Liver (tissue), 9 donors: ENCODE data around the gene MCU. TPM values are rescaled to one million over a fixed set of nuclear protein-coding genes. Genes with fewer than 3 reads are reported as not detected.

Source experiments
- DNase-seq: peaks from one replicate; pipeline ENCODE4 v3.0.0-alpha.2; 2017; ENCODE audit warnings: low spot score
- H3K27ac ChIP-seq, 2 donors: one replicate each; pipeline ENCODE4 v1.7.0; 2013; ENCODE audit warnings: inconsistent platforms in 2 of 2, low read length in 2 of 2, control low read depth in 1 of 2, low read depth in 1 of 2, mild to moderate bottlenecking in 1 of 2
- H3K27me3 ChIP-seq, 4 donors: one replicate each; pipeline versions ENCODE4 v1.6.1 to v1.7.0; 2013; ENCODE audit warnings: low read length in 3 of 4, inconsistent platforms in 1 of 4, mild to moderate bottlenecking in 1 of 4, moderate library complexity in 1 of 4; ENCODE audit not compliant: control insufficient read depth in 4 of 4, insufficient read depth in 4 of 4
- H3K36me3 ChIP-seq, 4 donors: one replicate each; pipeline versions ENCODE4 v1.6.1 to v1.7.0; 2013; ENCODE audit warnings: low read length in 3 of 4, mild to moderate bottlenecking in 3 of 4, low read depth in 1 of 4, moderate library complexity in 1 of 4; ENCODE audit not compliant: control insufficient read depth in 4 of 4, insufficient read depth in 3 of 4
- H3K4me1 ChIP-seq, 4 donors: one replicate each; pipeline versions ENCODE4 v1.6.1 to v1.7.0; 2013; ENCODE audit warnings: low read length in 3 of 4, mild to moderate bottlenecking in 3 of 4, moderate library complexity in 1 of 4; ENCODE audit not compliant: control insufficient read depth in 4 of 4, insufficient read depth in 4 of 4
- H3K4me3 ChIP-seq, 3 donors: one replicate each; pipeline versions ENCODE4 v1.6.1 to v1.7.0; 2013; ENCODE audit warnings: low read length in 3 of 3, control low read depth in 1 of 3, low read depth in 1 of 3, mild to moderate bottlenecking in 1 of 3
- H3K9ac ChIP-seq, 2 donors: one replicate each; pipeline ENCODE4 v1.7.0; 2013; ENCODE audit warnings: low read length in 2 of 2, mild to moderate bottlenecking in 2 of 2, moderate library complexity in 2 of 2, control low read depth in 1 of 2, low read depth in 1 of 2
- H3K9me3 ChIP-seq, 4 donors: one replicate each; pipeline versions ENCODE4 v1.6.1 to v1.7.0; 2013; ENCODE audit warnings: low read length in 3 of 4; ENCODE audit not compliant: control insufficient read depth in 4 of 4
- ATF3 ChIP-seq: IDR thresholded peaks from 2 replicates; pipeline ENCODE4 v1.6.1; 2016; ENCODE audit warnings: antibody characterized with exemption
- EGR1 ChIP-seq, 2 donors: IDR thresholded peaks; 2 replicates each; pipeline ENCODE4 v1.6.1; 2016 to 2018; ENCODE audit warnings: antibody characterized with exemption in 2 of 2, low read depth in 2 of 2
- FOXA1 ChIP-seq: IDR thresholded peaks from 2 replicates; pipeline ENCODE4 v1.6.1; 2016; ENCODE audit warnings: antibody characterized with exemption
- FOXA2 ChIP-seq: IDR thresholded peaks from 2 replicates; pipeline ENCODE4 v1.6.1; 2016; ENCODE audit warnings: antibody characterized with exemption
- GABPA ChIP-seq, 2 donors: IDR thresholded peaks in 1 of 2; conservative IDR thresholded peaks in 1 of 2; 2 replicates each; pipeline ENCODE4 v1.6.1; 2016; ENCODE audit warnings: antibody characterized with exemption in 2 of 2, mild to moderate bottlenecking in 1 of 2, moderate library complexity in 1 of 2
- HNF4A ChIP-seq, 2 donors: conservative IDR thresholded peaks; 2 replicates each; pipeline ENCODE4 v1.6.1; 2016; ENCODE audit warnings: antibody characterized with exemption in 2 of 2, mild to moderate bottlenecking in 2 of 2
- JUND ChIP-seq, 2 donors: IDR thresholded peaks; 2 replicates each; pipeline ENCODE4 v1.6.1; 2016; ENCODE audit warnings: antibody characterized with exemption in 2 of 2
- MAX ChIP-seq: IDR thresholded peaks from 2 replicates; pipeline ENCODE4 v1.6.1; 2016; ENCODE audit warnings: antibody characterized with exemption
- NR2F2 ChIP-seq: IDR thresholded peaks from 2 replicates; pipeline ENCODE4 v1.6.1; 2016; ENCODE audit warnings: antibody characterized with exemption
- RAD21 ChIP-seq, 2 donors: IDR thresholded peaks; 2 replicates each; pipeline ENCODE4 v1.6.1; 2016; ENCODE audit warnings: antibody characterized with exemption in 2 of 2, mild to moderate bottlenecking in 2 of 2
- REST ChIP-seq: IDR thresholded peaks from 2 replicates; pipeline ENCODE4 v1.6.1; 2016; ENCODE audit warnings: antibody characterized with exemption, mild to moderate bottlenecking
- RXRA ChIP-seq, 2 donors: IDR thresholded peaks; 2 replicates each; pipeline ENCODE4 v1.6.1; 2017 to 2018; ENCODE audit warnings: antibody characterized with exemption in 2 of 2, mild to moderate bottlenecking in 1 of 2
- SP1 ChIP-seq: IDR thresholded peaks from 2 replicates; pipeline ENCODE4 v1.6.1; 2018; ENCODE audit warnings: antibody characterized with exemption, mild to moderate bottlenecking
- TAF1 ChIP-seq: conservative IDR thresholded peaks from 2 replicates; pipeline ENCODE4 v1.6.1; 2016; ENCODE audit warnings: antibody characterized with exemption, mild to moderate bottlenecking
- YY1 ChIP-seq: IDR thresholded peaks from 2 replicates; pipeline ENCODE4 v1.6.1; 2016; ENCODE audit warnings: antibody characterized with exemption, mild to moderate bottlenecking
- WGBS: extraction: QIAGEN DNeasy Blood & Tissue Kit; methylation state at CpG from one replicate; pipeline ENCODE4 v1.1.7; 2013; 5-methylcytosine and 5-hydroxymethylcytosine counted together
- polyA plus RNA-seq, 2 donors: library from polyadenylated mRNA; stranded (reverse) in 1 of 2; unstranded in 1 of 2; fragments of 200-250 nt in 1 of 2; fragments of >200 nt in 1 of 2; fragmentation: Nextera tagmentation in 1 of 2; extraction: Ambion mirVana in 1 of 2; gene quantifications; one replicate each; pipeline versions ENCODE4 v1.2.1 to v1.2.3, GENCODE V29; 2013 to 2015
- total RNA-seq, 2 donors: library from RNA; depleted of rRNA; stranded (reverse); fragments of >200 nt; gene quantifications; one replicate each; pipeline ENCODE4 v1.2.3, GENCODE V29; 2014
- TF ChIP-seq, protein P1 (sequence below): IDR thresholded peaks from 2 replicates; pipeline ENCODE4 v1.6.1; 2016; ENCODE audit warnings: antibody characterized with exemption
- TF ChIP-seq, protein P2 (sequence below): fragments of 150-350 bp; IDR thresholded peaks from 2 replicates; pipeline ENCODE4 v1.5.1; 2017; ENCODE audit warnings: improper control_type of control experiment, low read depth, low read length; ENCODE audit not compliant: missing input control
- donor health status: healthy.
- donor health status: healthy.
- donor health status: healthy.
- donor health status: healthy.
- donor health status: healthy.

The MCU gene
- total and polyA plus RNA-seq, 4 donors: 6.4 to 13.0 (median 8.8) TPM

- WGBS: 87% methylated on average over 3 of the region's 3 CpGs
- Histone ChIP-seq H3K36me3 (no peaks in the 10 kb centered on the region), H3K4me3 (no peak overlapping the region), H3K9ac (no peak overlapping the region), H3K27ac (no peak overlapping the region), H3K27me3 (no peaks in the 10 kb centered on the region), H3K4me1 (no peaks in the 10 kb centered on the region), H3K9me3 (no peaks in the 10 kb centered on the region)
- DNase-seq: no peak
- TF ChIP-seq, protein P1, sequence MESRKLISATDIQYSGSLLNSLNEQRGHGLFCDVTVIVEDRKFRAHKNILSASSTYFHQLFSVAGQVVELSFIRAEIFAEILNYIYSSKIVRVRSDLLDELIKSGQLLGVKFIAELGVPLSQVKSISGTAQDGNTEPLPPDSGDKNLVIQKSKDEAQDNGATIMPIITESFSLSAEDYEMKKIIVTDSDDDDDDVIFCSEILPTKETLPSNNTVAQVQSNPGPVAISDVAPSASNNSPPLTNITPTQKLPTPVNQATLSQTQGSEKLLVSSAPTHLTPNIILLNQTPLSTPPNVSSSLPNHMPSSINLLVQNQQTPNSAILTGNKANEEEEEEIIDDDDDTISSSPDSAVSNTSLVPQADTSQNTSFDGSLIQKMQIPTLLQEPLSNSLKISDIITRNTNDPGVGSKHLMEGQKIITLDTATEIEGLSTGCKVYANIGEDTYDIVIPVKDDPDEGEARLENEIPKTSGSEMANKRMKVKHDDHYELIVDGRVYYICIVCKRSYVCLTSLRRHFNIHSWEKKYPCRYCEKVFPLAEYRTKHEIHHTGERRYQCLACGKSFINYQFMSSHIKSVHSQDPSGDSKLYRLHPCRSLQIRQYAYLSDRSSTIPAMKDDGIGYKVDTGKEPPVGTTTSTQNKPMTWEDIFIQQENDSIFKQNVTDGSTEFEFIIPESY: no peak
- TF ChIP-seq TAF1 (no peak), ATF3 (no peak), NR2F2 (no peak), FOXA2 (no peak), SP1 (no peak), YY1 (no peak), RAD21 (IDR thresholded peaks at IDR 0.05) (no peak), RXRA (IDR thresholded peaks at IDR 0.05) (no peak), HNF4A (conservative IDR thresholded peaks at IDR 0.05) (no peak), JUND (IDR thresholded peaks at IDR 0.05) (no peak), GABPA (IDR thresholded peaks at IDR 0.05 in 1 of 2, conservative IDR thresholded peaks at IDR 0.05 in 1 of 2) (no peak), MAX (no peak), FOXA1 (no peak), REST (no peak), EGR1 (IDR thresholded peaks at IDR 0.05; ENCODE audit: low read depth in 2 of 2) (no peak)
- TF ChIP-seq, protein P2, sequence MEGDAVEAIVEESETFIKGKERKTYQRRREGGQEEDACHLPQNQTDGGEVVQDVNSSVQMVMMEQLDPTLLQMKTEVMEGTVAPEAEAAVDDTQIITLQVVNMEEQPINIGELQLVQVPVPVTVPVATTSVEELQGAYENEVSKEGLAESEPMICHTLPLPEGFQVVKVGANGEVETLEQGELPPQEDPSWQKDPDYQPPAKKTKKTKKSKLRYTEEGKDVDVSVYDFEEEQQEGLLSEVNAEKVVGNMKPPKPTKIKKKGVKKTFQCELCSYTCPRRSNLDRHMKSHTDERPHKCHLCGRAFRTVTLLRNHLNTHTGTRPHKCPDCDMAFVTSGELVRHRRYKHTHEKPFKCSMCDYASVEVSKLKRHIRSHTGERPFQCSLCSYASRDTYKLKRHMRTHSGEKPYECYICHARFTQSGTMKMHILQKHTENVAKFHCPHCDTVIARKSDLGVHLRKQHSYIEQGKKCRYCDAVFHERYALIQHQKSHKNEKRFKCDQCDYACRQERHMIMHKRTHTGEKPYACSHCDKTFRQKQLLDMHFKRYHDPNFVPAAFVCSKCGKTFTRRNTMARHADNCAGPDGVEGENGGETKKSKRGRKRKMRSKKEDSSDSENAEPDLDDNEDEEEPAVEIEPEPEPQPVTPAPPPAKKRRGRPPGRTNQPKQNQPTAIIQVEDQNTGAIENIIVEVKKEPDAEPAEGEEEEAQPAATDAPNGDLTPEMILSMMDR: no peak
Observed at GRCh38 chr10:72667207-72667864, 24.6 kb upstream of the MCU start.
